WTC11 (cell line): ENCODE data around the gene WFS1. TPM values are rescaled to one million over a fixed set of nuclear protein-coding genes. Genes with fewer than 3 reads are reported as not detected.

Experiments used
- ATAC-seq: fragments of 200-7000 bp; cut with Tn5 transposase; 2 replicates; pipeline ENCODE4 v1.10.0; 2021; ENCODE audit warnings: mild to moderate bottlenecking, moderate library complexity
- CTCF ChIA-PET: fragments of 300-600 bp; sonication (Branson Sonifier 250); formaldehyde crosslinking; loops from one replicate; lab custom pipeline; 2021; ENCODE audit warnings: antibody characterized with exemption; lab: Charles Lee
- POLR2A ChIA-PET: fragments of 350-600 bp; sonication (Branson Sonifier 250); formaldehyde crosslinking; loops from one replicate; lab custom pipeline; 2021; ENCODE audit warnings: antibody characterized with exemption; lab: Charles Lee
- DNase-seq: peaks from one replicate; pipeline ENCODE4 v3.0.0; 2021; ENCODE audit warnings: low spot score
- H3K27ac Mint-ChIP-seq: 2 replicates; pipeline ENCODE4 v1.8.0; 2021; ENCODE audit warnings: mixed read lengths
- H3K27me3 Mint-ChIP-seq: 2 replicates; pipeline ENCODE4 v1.8.0; 2021; ENCODE audit warnings: low read depth, mild to moderate bottlenecking, moderate library complexity, mixed read lengths
- H3K36me3 Mint-ChIP-seq: 2 replicates; pipeline ENCODE4 v1.8.0; 2021; ENCODE audit warnings: mixed read lengths
- H3K4me1 Mint-ChIP-seq: 2 replicates; pipeline ENCODE4 v1.8.0; 2022; ENCODE audit warnings: mixed read lengths
- H3K4me3 Mint-ChIP-seq: 2 replicates; pipeline ENCODE4 v1.8.0; 2021; ENCODE audit warnings: mild to moderate bottlenecking, moderate library complexity, mixed read lengths
- H3K9me3 Mint-ChIP-seq: 2 replicates; pipeline ENCODE4 v1.8.0; 2021; ENCODE audit warnings: mixed read lengths
- CREB1 ChIP-seq: sonication (generic); formaldehyde crosslinking; IDR thresholded peaks from 2 replicates; pipeline ENCODE4 v1.8.0; 2023; ENCODE audit warnings: mild to moderate bottlenecking, missing genetic modification reagents
- E2F1 ChIP-seq: sonication (generic); formaldehyde crosslinking; IDR thresholded peaks from 2 replicates; pipeline ENCODE4 v1.8.0; 2022; ENCODE audit warnings: mild to moderate bottlenecking, missing genetic modification reagents
- FOXP4 ChIP-seq: sonication (generic); formaldehyde crosslinking; IDR thresholded peaks from 2 replicates; pipeline ENCODE4 v1.8.0; 2022; ENCODE audit warnings: mild to moderate bottlenecking, missing genetic modification reagents
- IRF1 ChIP-seq: sonication (generic); formaldehyde crosslinking; IDR thresholded peaks from 2 replicates; pipeline ENCODE4 v1.8.0; 2023; ENCODE audit warnings: missing genetic modification reagents
- MLX ChIP-seq: sonication (generic); formaldehyde crosslinking; IDR thresholded peaks from 2 replicates; pipeline ENCODE4 v1.8.1; 2023; ENCODE audit warnings: mild to moderate bottlenecking, missing genetic modification reagents, moderate library complexity
- SMAD3 ChIP-seq: sonication (generic); formaldehyde crosslinking; IDR thresholded peaks from 2 replicates; pipeline ENCODE4 v1.8.0; 2022; ENCODE audit warnings: missing genetic modification reagents, mild to moderate bottlenecking, borderline replicate concordance
- TCF7 ChIP-seq: sonication (generic); formaldehyde crosslinking; IDR thresholded peaks from 2 replicates; pipeline ENCODE4 v1.8.0; 2022; ENCODE audit warnings: mild to moderate bottlenecking, low read depth, missing genetic modification reagents, moderate library complexity
- USF1 ChIP-seq: sonication (generic); formaldehyde crosslinking; IDR thresholded peaks from 2 replicates; pipeline ENCODE4 v1.8.0; 2022; ENCODE audit warnings: mild to moderate bottlenecking, missing genetic modification reagents
- USF2 ChIP-seq: sonication (generic); formaldehyde crosslinking; IDR thresholded peaks from 2 replicates; pipeline ENCODE4 v1.8.1; 2023; ENCODE audit warnings: mild to moderate bottlenecking, missing genetic modification reagents, moderate library complexity
- total RNA-seq: library from RNA; stranded (reverse); gene quantifications from 3 replicates; pipeline ENCODE4 v1.2.3, GENCODE V29; 2021

The WFS1 gene
- total RNA-seq, 1 experiment from 2014 or later, result 34.7 TPM

GRCh38 chr4:6230827-6231662, 38.6 kb upstream of the WFS1 start:
- DNase-seq (no peak), ATAC-seq (no peak)
- no peaks in the 10 kb centered on the region; the same call in 1 of the 2 replicates for H3K4me1 Mint-ChIP-seq
- no peaks in the 10 kb centered on the region for H3K36me3 Mint-ChIP-seq
- H3K27ac Mint-ChIP-seq, result no peak overlapping the region
- no peaks in the 10 kb centered on the region for H3K27me3 Mint-ChIP-seq
- ChIA-PET POLR2A (no interaction called here), CTCF (interaction anchor here (0.8 kb wide), 1 partner anchor 20 kb away, joined by 3 read pairs; no protein-coding TSS in a partner anchor)
- H3K4me3 Mint-ChIP-seq, result no peak overlapping the region
- no peak for TF ChIP-seq CREB1
- no peak for TF ChIP-seq IRF1
- TF ChIP-seq MLX, result no peak
- no peaks in the 10 kb centered on the region for H3K9me3 Mint-ChIP-seq

GRCh38 chr4:6231663-6232165, 37.9 kb upstream of the WFS1 start:
- TF ChIP-seq TCF7 (CRISPR knock-in tag) (no peak), E2F1 (CRISPR knock-in tag) (no peak), SMAD3 (CRISPR knock-in tag) (no peak)
- TF ChIP-seq, all 79 proteins: peak for 0
- POLR2A ChIA-PET, result no interaction called here

GRCh38 chr4:6232836-6233785, 36.5 kb upstream of the WFS1 start:
- ChIA-PET POLR2A (no interaction called here), CTCF (interaction anchor here (1.0 to 1.9 kb wide), 3 partner anchors 34 to 99 kb away, joined by 4 to 7 read pairs (median 5); no protein-coding TSS in a partner anchor)
- DNase-seq (no peak), ATAC-seq (peak; percentile 39)
- H3K36me3 Mint-ChIP-seq, result no peaks in the 10 kb centered on the region
- H3K4me1 Mint-ChIP-seq, result no peaks in the 10 kb centered on the region; the same call in 1 of the 2 replicates
- no peaks in the 10 kb centered on the region for H3K9me3 Mint-ChIP-seq
- H3K27me3 Mint-ChIP-seq, result no peaks in the 10 kb centered on the region
- no peak overlapping the region for H3K4me3 Mint-ChIP-seq
- no peak overlapping the region for H3K27ac Mint-ChIP-seq
- TF ChIP-seq USF1 (CRISPR knock-in tag) (0 out of 2 replicates have a peak, but pooled peaks have one; percentile 38), USF2 (peak; percentile 50), CREB1 (no peak), FOXP4 (CRISPR knock-in tag) (no peak)

More at GRCh38 chr4:6231663-6232165, 37.9 kb upstream of the WFS1 start:
- Mint-ChIP-seq H3K4me3 (no peak overlapping the region), H3K9me3 (no peaks in the 10 kb centered on the region), H3K27me3 (no peaks in the 10 kb centered on the region), H3K4me1 (no peaks in the 10 kb centered on the region; the same call in 1 of the 2 replicates), H3K27ac (no peak overlapping the region), H3K36me3 (no peaks in the 10 kb centered on the region)
- ATAC-seq (no peak), DNase-seq (no peak)
- CTCF ChIA-PET, result interaction anchor here (0.8 to 1.9 kb wide), 2 partner anchors 19 to 100 kb away, joined by 3 to 7 read pairs; no protein-coding TSS in a partner anchor
